GDM1 (cell line): ENCODE measurements around the gene RBM19.

ENCODE experiments used
- DNase-seq: peaks from one replicate; lab custom pipeline; 2025; lab: John Stamatoyannopoulos, UW

RBM19 gene

GRCh38 chr12:113803759-113804140, 162.4 kb downstream of the RBM19 start:
- no peak for DNase-seq

- DNase-seq: no peak
Measured at GRCh38 chr12:113802966-113803758, 163.0 kb downstream of the RBM19 start.

DNA sequence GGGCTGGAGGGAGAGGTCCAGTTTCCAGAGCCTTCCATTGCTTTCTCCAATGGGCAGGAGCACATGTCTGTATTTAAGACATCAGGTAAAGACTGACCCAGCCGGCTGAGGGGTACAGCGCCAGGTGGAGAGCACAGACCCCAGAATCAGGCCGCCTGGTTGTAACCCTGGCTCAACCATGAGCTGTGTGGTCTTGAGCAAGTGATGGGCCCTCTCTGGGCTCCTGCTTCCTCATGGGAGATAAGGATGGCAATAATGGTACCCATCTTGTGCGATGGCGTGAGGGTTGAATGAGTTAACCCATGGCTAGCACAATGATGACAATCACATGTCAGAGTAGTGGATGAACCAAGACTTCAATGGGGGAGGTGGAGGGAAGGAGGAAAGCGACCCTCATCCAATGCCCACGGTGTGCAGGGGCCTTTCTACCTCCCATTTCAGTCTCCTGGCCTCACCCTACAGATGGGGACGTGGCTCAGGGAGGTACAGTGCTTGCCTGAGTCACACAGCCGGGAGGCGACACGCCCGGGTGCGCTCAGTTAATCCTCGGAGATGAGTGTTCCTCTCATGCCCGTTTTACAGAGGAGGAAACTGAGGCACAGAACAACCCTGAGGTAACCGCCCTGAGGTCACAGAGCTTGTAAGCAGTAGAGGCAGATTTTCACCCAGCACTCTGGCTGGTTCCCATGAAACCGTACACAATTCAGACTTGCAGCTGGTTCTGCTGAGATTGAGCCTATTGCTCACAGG, 163.9 kb downstream of the RBM19 start:
- no peak for DNase-seq

- no peak for DNase-seq
Measured at GRCh38 chr12:113800201-113800600, 165.9 kb downstream of the RBM19 start.

GRCh38 chr12:113798552-113798951, 167.6 kb downstream of the RBM19 start:
- no peak for DNase-seq

GRCh38 chr12:113797535-113797868, 168.6 kb downstream of the RBM19 start:
- DNase-seq: no peak

DNA sequence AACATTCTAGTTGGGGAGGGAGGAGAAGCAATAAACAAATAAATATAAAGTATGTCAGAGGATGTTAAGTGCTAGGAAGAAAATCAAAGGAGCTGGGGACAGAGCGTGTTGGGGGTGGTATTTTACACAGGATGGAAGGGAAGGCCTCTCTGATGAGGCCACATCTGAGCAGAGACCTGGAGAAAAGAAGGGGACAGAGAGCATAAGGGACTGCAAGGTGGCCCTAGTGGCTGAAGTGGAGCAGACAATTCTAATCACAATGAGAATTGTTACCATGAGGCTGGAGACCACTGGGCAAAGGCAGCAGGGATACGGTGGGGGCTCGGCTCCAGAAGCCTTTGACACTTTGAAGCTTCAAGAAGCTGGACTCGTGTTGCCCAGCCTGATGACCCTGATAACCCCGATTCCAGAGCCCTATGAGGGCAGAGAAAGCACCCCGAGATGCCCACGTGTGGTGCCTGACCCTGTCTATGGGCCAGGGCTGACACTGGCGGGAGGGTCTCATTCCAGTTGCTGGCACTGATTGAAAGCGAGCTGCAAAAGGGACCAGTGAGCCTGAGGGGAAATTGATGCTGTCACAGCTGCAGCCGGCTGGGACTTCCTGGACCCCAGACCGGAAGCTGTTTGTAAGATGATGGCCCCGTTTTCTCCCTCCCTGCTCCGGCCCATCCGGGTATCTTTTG, 169.1 kb downstream of the RBM19 start:
- no peak for DNase-seq

DNA sequence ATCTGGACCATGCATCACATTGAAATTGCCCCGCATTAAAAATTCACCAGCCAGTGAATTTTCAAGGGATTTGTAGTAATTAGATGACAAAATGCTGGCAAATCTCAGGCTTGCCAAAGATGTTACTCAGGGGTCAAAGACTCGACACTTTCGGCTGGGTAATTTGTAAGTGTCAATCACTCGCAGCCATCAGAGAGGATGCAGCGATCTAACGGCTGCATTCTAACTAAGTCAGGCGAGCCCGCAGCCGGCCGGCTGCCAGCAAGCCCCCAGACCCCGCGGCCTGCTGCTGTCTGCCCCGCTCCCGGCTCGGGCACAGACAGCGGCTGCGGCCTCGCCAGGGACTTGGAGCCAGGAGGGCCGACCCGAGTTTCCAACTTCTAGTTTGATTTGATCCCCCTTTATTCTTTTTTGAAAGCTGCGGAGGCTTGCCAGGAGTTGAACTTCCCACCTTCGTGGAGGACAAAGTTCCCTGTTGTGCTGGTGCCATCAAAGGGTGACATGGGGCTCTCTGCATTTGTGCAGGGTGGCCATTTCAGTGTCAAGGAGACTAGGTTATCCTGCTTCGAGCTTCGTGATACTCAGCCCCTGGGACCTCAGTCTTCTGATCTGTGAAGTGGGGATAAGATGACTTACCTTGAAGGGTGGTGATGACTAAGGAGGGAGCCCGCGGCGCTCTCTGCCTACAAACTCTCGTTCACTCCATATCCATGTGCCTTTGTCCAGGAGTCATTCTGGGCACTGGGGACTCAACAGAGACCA, 169.9 kb downstream of the RBM19 start:
- no peak for DNase-seq

- DNase-seq: no peak
Measured at GRCh38 chr12:113795445-113795844, 170.7 kb downstream of the RBM19 start.

GRCh38 chr12:113794774-113795173, 171.4 kb downstream of the RBM19 start:
- no peak for DNase-seq

DNA sequence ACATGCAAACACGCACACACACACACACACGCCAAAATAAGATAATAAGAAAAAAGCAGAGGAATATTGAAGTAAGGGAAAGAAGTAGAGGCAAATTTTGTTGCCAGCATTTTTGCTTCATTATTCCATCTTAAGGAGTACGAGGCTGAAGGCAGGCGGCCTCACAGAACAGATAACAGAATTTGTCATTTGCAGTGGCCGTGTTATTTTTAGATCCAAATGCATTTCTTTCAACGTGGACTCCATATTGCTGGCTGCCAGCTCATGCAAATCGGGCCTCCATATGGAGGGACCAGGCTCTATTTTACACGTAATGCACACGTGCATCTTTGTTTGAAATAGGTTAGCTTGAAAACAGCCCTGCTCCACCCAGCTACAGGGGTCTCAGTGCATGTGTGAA, 172.9 kb downstream of the RBM19 start:
- DNase-seq: no peak

DNA sequence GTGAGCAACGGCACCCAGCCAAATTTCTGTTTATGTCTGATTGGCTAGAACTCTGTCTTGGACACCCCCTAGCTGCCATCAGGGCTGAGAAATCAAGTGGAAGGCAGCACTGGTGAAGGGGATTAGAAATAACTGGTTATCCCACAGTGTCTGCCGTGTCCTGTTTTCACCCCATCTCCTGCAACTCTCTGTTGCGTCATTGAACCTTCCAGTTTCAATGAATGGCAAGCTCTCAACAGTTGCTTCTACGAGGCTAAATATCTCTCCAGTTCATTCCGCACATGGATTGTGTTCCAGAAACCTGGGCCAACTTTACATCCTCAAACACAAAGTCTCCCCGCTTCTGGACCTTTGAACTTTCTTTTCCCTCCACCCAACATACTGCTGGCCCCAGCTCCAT, 173.7 kb downstream of the RBM19 start:
- no peak for DNase-seq

GRCh38 chr12:113788020-113788856, 177.9 kb downstream of the RBM19 start:
- DNase-seq: no peak

GRCh38 chr12:113786107-113786506, 180.0 kb downstream of the RBM19 start:
- no peak for DNase-seq

DNA sequence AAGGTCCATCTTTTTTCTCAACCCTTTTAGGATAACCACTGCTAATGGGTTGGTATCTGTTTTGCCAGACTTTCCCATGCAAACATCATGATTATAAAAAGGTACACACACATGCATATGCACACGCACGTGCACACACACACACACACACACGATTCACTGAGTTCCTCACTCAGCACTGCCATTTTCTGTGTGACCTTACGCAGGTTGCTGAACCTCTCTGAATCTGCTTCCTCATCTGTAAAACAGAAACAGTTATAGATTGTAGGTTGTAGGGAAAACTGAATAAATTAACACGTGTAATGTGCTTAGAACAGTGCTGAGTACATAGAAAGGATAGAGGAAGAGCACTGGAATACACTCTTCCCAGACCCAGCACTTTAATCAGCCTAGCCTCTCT, 182.3 kb downstream of the RBM19 start:
- no peak for DNase-seq

DNA sequence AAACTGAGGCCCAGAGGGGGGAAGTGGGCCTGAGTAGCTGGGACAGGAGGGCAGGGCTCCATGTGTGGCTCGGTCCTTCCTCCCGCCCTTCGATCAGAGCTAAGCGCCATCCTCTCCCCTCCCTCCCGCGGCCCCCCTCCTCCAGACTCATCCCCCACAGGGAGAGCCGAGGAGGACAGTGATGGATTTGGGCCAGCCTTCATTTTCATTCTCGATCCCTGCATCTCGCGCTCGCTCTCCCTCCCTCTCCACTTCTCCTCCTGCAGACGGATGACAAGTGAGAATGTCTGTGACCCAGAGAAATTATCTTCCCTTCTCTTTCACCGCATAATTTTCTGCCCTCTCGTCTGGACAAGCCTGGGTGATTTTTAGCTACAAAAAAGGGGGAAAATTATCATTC, 183.3 kb downstream of the RBM19 start:
- no peak for DNase-seq

DNA sequence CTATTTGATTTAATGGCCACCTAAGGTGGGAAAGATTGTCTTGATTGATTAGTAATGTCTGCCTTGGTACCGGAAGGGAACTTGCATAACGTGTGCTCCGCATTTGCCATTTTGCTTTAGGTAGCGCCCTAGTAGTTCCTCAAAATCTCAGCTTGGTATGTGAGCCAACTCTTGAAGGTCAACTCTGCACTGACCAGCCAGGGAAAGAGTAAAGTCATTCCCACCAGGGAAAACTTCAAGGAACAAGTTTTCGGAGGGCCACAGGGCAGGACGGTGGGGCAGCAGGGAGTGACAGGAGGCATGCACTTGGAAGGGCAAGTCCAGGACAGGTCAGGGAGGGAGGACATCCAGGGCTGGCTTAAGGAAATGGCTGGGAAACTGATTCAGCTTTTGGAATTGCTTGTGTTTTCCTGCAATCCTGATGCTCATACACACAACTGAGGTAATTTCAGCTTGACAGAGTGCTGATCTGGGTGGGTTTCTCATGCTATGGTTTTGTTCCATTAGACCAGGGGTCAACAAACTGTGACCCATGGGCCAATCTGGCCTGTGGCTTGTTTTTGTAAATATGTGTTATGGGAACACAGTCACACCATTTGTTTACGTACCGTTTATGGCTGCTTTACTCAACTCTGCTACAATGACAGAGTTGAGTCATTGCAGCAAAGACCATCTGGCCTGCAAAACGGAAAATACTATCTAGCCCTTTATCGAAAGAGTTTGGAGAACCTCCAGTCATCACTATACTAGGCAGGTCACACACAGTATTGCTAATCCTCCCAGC, 184.5 kb downstream of the RBM19 start:
- DNase-seq: no peak

- DNase-seq: no peak
Measured at GRCh38 chr12:113779774-113780173, 186.4 kb downstream of the RBM19 start.

DNA sequence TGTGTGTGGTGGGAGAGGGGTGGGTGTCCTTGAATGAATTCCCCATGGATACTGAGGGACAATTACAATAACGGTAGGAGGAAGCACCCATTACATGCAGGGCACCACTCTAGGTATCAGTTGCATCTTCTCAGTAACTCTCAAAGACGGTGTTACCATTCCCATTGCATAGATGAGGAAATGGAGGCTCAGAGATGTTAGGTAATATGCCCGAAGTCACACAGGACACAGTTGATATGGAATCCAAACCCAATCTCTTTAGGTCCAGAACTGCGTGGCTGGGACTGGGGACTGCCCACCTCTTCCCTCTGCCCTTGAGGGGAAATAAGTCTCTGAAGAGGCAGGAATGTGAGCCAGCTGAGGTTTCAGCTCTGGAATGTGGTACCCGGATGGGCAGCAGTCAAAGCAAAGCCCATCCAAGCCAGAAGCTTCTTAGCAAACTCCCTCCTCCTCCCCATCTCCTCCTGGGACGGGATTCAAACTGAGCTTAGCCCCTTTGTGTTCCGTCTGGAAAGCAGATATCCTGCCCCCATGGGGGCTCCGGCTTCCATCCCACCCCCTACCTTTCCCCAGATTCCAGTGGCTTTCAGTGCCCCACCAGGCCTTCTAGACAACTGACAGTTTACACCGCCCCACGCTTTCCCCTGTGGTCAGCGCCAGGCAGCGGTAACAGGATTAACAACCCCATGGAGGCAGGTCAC, 187.5 kb downstream of the RBM19 start:
- no peak for DNase-seq

DNA sequence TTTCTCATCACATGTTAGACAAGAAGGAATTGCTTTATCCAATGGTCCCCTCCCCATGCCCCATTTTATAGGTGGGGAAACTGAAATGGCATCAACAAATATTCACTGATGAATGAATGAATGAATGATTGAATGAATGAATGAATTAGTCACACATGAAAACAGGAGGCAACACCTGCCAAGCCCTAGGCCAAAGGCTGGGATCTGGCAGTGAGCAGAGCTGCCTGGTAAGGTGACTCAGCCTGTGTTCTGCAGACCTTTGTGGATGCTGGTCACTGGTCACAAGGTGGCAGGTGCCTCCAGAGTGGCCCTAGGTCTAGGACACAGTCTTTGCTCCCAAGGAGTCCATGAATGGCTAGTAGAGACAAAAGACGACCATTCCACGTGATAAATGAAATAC, 188.4 kb downstream of the RBM19 start:
- no peak for DNase-seq
